ENCODE results near the gene PRDX2.

- TF ChIP-seq POLR2A (IDR thresholded peaks at IDR 0.05; ENCODE audit: low read length) (no peak), GATA1 (IDR thresholded peaks at IDR 0.05; ENCODE audit: low read depth, low read length) (no peak)
Observed at GRCh38 chr19:12770922-12771321, 30.7 kb downstream of the PRDX2 start.
